Measurements from ENCODE around the gene NCAPG2. TPM values are rescaled to one million over a fixed set of nuclear protein-coding genes. Genes with fewer than 3 reads are reported as not detected.

The NCAPG2 gene, protein sequence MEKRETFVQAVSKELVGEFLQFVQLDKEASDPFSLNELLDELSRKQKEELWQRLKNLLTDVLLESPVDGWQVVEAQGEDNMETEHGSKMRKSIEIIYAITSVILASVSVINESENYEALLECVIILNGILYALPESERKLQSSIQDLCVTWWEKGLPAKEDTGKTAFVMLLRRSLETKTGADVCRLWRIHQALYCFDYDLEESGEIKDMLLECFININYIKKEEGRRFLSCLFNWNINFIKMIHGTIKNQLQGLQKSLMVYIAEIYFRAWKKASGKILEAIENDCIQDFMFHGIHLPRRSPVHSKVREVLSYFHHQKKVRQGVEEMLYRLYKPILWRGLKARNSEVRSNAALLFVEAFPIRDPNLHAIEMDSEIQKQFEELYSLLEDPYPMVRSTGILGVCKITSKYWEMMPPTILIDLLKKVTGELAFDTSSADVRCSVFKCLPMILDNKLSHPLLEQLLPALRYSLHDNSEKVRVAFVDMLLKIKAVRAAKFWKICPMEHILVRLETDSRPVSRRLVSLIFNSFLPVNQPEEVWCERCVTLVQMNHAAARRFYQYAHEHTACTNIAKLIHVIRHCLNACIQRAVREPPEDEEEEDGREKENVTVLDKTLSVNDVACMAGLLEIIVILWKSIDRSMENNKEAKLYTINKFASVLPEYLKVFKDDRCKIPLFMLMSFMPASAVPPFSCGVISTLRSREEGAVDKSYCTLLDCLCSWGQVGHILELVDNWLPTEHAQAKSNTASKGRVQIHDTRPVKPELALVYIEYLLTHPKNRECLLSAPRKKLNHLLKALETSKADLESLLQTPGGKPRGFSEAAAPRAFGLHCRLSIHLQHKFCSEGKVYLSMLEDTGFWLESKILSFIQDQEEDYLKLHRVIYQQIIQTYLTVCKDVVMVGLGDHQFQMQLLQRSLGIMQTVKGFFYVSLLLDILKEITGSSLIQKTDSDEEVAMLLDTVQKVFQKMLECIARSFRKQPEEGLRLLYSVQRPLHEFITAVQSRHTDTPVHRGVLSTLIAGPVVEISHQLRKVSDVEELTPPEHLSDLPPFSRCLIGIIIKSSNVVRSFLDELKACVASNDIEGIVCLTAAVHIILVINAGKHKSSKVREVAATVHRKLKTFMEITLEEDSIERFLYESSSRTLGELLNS
- total RNA-seq = 6.2 and 14.0 TPM in 2 replicates
- 10.8 and 21.0 TPM in 2 replicates for polyA plus RNA-seq

DNA sequence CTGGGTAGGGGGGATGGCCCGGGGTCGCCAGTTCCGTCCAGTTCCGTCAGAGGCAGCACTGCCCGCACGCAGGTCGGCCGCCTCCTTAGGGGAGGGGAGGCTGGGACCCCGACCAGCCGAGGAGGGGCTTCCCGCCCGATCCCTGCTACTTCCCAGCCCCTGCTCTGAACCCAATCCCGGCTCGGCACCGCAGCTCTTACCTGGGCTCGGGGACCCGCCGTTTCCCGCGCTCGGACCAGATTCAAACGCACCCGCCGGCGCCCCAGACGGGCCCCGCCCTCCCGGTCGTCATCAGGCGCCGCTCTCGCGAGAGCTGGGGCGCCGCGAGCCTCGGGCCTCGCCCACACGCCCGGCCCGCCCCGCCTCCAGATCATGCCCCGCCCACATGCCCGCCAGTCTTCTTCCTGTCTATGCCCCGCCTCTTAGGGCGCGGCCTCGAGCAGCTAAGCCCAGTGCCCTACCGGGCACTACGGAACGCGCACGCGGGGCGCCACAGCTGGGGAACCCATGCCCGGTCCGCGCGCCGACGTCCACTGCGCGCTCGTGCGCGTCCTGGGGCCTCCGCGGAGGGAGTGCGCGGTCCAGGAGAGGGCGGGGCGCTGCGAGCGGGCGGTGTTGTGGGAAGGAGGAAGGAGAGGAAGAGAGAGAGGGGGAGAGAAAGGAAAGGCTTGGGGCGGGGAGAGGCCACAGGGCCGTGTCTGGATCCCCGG is at the start of gene NCAPG2:
Gene NCAPG2 (minus strand): TSS at position 281 of the 710 bp plus-strand sequence. CDS start 2,905 bp downstream, outside the sequence.
- Histone ChIP-seq H3K27ac (peak within 1 kb of the TSS; percentile 49), H3K9me3 (ENCODE audit: low read depth) (no peaks in the 10 kb centered on the region), H3K27me3 (no peaks in the 10 kb centered on the region), H3K4me1 (ENCODE audit: low read depth) (no peaks in the 10 kb centered on the region), H3K4me3 (peak within 1 kb of the TSS; percentile 60), H3K36me3 (no peaks in the 10 kb centered on the region)
- DNase-seq (ENCODE audit: low read depth in 1 of 2, low spot score in 1 of 2) = peak; percentile 99
- TF ChIP-seq, protein P1, sequence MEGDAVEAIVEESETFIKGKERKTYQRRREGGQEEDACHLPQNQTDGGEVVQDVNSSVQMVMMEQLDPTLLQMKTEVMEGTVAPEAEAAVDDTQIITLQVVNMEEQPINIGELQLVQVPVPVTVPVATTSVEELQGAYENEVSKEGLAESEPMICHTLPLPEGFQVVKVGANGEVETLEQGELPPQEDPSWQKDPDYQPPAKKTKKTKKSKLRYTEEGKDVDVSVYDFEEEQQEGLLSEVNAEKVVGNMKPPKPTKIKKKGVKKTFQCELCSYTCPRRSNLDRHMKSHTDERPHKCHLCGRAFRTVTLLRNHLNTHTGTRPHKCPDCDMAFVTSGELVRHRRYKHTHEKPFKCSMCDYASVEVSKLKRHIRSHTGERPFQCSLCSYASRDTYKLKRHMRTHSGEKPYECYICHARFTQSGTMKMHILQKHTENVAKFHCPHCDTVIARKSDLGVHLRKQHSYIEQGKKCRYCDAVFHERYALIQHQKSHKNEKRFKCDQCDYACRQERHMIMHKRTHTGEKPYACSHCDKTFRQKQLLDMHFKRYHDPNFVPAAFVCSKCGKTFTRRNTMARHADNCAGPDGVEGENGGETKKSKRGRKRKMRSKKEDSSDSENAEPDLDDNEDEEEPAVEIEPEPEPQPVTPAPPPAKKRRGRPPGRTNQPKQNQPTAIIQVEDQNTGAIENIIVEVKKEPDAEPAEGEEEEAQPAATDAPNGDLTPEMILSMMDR (IDR thresholded peaks at IDR 0.05; ENCODE audit: low read depth, low read length) = no peak

DNA sequence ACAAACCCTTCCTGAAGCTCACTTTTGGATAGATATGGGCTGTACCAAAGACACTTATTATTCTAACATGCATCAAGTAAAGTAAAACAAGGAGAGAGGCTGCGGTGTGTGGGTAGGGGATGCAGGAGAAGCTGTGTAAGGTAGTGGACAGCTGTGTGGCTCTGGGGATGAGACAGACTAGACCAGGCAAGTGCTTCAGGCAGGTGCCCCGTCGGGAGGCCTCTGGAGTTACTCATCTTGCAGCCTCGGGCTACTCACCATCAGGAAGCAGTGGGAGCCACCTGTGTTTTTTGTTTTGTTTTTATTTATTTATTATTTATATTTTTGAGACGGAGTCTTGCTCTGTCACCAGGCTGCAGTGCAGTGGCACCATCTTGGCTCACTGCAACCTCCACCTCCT is 49.3 kb upstream of the NCAPG2 start:
- Histone ChIP-seq H3K4me1 (ENCODE audit: low read depth) (peaks cover 21% of the 10 kb centered on the region), H3K27ac (no peak overlapping the region), H3K27me3 (no peaks in the 10 kb centered on the region), H3K4me3 (no peak overlapping the region), H3K9me3 (ENCODE audit: low read depth) (no peaks in the 10 kb centered on the region), H3K36me3 (peaks cover 19% of the 10 kb centered on the region)
- TF ChIP-seq, protein P1 (IDR thresholded peaks at IDR 0.05; ENCODE audit: low read depth, low read length) = no peak
- DNase-seq (ENCODE audit: low read depth in 1 of 2, low spot score in 1 of 2) = no peak

DNA sequence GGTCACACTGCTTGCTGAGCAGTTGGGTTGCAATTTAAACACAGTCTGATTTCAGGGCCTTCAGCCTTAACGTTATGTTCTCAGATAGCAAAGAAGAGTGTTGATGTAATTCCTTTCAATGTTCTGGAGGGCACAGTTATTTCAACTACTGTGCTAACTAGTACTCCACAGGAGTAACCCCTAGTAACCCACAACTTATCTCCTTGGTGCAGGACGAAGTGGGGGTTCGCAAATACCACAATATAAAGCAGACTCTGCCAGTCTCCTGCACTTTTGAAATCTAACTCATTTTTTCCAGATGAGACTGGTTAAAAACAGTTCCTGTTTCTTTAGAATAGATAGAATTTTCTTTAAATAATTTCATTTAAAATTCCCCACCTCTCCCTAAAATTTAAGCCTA is 47.1 kb upstream of the NCAPG2 start:
- no peak for DNase-seq (ENCODE audit: low read depth in 1 of 2, low spot score in 1 of 2)
- Histone ChIP-seq H3K4me3 (no peak overlapping the region), H3K27ac (no peak overlapping the region), H3K9me3 (ENCODE audit: low read depth) (no peaks in the 10 kb centered on the region), H3K36me3 (peaks cover 11% of the 10 kb centered on the region), H3K27me3 (no peaks in the 10 kb centered on the region), H3K4me1 (ENCODE audit: low read depth) (peaks cover 21% of the 10 kb centered on the region)
- TF ChIP-seq, protein P1 (IDR thresholded peaks at IDR 0.05; ENCODE audit: low read depth, low read length) = no peak

DNA sequence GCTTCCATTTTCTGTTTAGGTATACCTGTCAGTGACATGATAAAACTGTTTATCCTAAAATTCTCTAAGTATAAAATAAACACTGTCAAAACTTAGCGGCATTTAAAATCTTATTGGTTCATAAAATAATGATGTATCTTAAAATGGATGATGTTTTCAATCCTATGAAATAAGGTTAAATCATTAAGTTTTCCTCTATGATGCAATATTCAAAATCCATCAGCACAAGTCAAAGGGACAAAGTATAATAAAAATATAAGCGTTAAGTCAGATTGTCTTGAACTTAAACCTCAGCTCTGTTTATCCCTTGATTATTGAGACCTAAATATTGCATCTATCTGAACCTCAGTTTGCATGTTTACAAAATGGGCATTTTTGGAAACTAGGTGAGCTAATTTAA is 46.6 kb upstream of the NCAPG2 start:
- no peak for DNase-seq (ENCODE audit: low read depth in 1 of 2, low spot score in 1 of 2)
- Histone ChIP-seq H3K9me3 (ENCODE audit: low read depth) (no peaks in the 10 kb centered on the region), H3K27ac (no peak overlapping the region), H3K27me3 (no peaks in the 10 kb centered on the region), H3K36me3 (peaks cover 11% of the 10 kb centered on the region), H3K4me1 (ENCODE audit: low read depth) (peaks cover 21% of the 10 kb centered on the region), H3K4me3 (no peak overlapping the region)
- TF ChIP-seq, protein P1 (IDR thresholded peaks at IDR 0.05; ENCODE audit: low read depth, low read length) = no peak

DNA sequence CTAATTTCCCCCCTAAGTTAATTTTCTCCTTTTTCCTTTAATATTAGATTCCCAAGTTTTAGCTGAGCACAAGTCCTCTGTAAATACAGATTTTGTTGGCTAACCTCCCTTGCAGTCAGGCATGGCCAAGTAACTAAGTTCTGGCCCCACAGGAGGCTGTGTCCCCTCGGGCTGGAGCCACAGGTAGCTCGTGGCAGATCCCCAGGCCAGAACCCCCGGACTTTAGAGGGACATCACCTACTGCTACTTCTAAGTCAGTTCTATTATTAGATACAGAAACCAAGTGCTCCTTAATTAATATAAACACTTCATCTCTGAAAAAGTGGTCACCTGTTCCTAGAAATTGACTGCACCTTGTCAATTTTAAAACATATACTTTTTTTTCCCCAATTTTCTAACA is 46.1 kb upstream of the NCAPG2 start:
- Histone ChIP-seq H3K4me1 (ENCODE audit: low read depth) (peaks cover 21% of the 10 kb centered on the region), H3K36me3 (peaks cover 11% of the 10 kb centered on the region), H3K9me3 (ENCODE audit: low read depth) (no peaks in the 10 kb centered on the region), H3K27ac (no peak overlapping the region), H3K4me3 (no peak overlapping the region), H3K27me3 (no peaks in the 10 kb centered on the region)
- TF ChIP-seq, protein P1 (IDR thresholded peaks at IDR 0.05; ENCODE audit: low read depth, low read length) = no peak
- DNase-seq (ENCODE audit: low read depth in 1 of 2, low spot score in 1 of 2) = no peak

All from cardiac muscle cell (in vitro differentiated cells and primary cell).